ENCODE data around the gene PIGC.

PIGC gene

DNA sequence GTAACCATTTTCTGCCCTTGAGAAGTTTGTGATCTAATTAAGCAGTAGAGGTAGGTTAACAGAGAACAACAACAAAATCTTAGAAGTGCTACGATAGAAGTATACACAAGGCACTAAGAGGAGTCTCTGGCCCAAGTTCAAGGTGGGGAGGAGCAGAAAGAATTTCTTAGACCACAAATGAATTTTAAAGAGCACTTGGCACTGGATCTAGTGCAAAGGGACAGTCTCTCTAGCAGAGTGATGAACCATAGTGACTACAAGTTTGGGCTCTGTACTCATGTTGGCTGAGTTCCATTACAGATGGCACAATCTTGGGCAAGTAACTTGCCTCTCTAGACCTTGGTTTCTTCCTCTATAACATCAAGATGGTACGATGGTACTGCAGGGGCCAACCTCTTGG, 33.3 kb upstream of the PIGC start:
- TF ChIP-seq, protein P1, sequence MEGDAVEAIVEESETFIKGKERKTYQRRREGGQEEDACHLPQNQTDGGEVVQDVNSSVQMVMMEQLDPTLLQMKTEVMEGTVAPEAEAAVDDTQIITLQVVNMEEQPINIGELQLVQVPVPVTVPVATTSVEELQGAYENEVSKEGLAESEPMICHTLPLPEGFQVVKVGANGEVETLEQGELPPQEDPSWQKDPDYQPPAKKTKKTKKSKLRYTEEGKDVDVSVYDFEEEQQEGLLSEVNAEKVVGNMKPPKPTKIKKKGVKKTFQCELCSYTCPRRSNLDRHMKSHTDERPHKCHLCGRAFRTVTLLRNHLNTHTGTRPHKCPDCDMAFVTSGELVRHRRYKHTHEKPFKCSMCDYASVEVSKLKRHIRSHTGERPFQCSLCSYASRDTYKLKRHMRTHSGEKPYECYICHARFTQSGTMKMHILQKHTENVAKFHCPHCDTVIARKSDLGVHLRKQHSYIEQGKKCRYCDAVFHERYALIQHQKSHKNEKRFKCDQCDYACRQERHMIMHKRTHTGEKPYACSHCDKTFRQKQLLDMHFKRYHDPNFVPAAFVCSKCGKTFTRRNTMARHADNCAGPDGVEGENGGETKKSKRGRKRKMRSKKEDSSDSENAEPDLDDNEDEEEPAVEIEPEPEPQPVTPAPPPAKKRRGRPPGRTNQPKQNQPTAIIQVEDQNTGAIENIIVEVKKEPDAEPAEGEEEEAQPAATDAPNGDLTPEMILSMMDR (IDR thresholded peaks at IDR 0.05; ENCODE audit: extremely low read depth, insufficient read depth, missing control alignments) = no peak
- in situ Hi-C loops (cut with MboI; ENCODE audit: low pct_unique_long_range_greater_than_20kb, low sequenced_read_pairs, unreplicated experiment) = no loop called here
- DNase-seq (ENCODE audit: low spot score) = no peak

DNA sequence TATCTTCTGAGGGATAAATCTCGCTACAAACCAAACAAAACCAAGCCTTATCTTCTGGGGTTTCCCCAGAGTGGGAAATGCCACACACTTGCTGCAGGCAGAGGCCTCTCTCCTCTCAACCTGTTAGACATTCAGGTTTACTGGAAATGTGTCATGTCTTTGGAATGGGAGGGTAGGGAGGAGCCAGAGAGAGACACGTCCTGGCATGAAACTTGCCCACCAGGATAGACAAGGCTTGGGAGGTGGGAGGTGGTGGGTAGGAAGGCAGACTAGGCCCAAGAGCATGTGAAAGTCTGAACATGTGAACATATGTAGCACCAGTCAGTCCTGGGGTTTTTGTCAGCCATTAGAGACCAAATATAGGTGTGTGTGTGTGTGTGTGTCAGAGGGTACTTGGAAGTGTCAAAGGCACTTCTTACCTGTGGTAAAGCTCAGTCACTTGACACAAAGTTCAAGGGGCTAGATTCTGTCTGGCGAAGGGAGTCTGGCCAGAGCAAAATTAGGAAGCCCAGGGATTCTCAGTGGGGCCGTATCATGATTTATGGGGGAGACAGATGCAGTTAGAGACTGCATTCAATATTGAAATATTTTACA, 32.4 kb upstream of the PIGC start:
- TF ChIP-seq, protein P1 (IDR thresholded peaks at IDR 0.05; ENCODE audit: extremely low read depth, insufficient read depth, missing control alignments) = no peak
- in situ Hi-C loops (cut with MboI; ENCODE audit: low pct_unique_long_range_greater_than_20kb, low sequenced_read_pairs, unreplicated experiment) = no loop called here
- DNase-seq (ENCODE audit: low spot score) = no peak

DNA sequence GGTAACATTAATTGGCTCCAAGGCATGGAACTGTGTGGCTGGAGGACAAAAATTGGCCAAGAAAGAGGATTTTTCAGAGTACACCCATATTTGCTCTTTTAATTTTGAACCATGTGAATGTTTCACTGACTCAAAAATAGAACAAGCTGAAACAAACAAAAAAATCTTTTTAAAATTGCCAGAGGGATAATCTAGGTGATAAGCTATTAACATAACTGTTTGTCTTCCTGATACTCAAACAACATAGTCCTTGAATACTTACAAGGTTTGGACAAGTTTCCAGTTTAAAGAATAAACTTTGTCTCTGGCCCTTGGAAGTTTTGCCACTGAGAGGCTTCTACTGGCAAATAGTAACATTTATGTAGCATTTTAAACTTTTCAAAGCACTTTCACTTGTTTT, 30.0 kb upstream of the PIGC start:
- TF ChIP-seq, protein P1 (IDR thresholded peaks at IDR 0.05; ENCODE audit: extremely low read depth, insufficient read depth, missing control alignments) = no peak
- DNase-seq (ENCODE audit: low spot score) = no peak
- in situ Hi-C loops (cut with MboI; ENCODE audit: low pct_unique_long_range_greater_than_20kb, low sequenced_read_pairs, unreplicated experiment) = loop anchor here (25.0 kb wide), 1 partner anchor 238 kb away; no protein-coding TSS in a partner anchor

DNA sequence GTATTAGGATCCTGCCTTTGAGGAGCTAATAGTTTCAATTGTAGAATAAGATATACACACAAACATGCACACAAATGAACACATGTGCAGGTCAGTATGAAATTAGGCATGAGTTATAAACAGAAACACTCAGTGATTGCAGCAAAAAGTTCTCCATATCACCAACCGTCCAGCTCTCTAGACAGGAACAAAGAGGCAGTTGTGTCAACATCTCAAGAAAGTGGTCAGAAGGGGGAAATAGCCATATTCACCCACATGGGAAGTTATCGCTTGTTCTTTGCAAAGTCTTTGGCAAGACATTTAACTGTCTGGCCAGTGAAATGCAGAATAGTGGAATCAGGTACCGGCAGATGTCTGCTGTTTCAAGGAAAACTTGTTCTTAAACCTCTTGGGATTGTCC, 29.4 kb upstream of the PIGC start:
- DNase-seq (ENCODE audit: low spot score) = no peak
- in situ Hi-C loops (cut with MboI; ENCODE audit: low pct_unique_long_range_greater_than_20kb, low sequenced_read_pairs, unreplicated experiment) = loop anchor here (25.0 kb wide), 1 partner anchor 239 kb away; no protein-coding TSS in a partner anchor
- TF ChIP-seq, protein P1 (IDR thresholded peaks at IDR 0.05; ENCODE audit: extremely low read depth, insufficient read depth, missing control alignments) = no peak

DNA sequence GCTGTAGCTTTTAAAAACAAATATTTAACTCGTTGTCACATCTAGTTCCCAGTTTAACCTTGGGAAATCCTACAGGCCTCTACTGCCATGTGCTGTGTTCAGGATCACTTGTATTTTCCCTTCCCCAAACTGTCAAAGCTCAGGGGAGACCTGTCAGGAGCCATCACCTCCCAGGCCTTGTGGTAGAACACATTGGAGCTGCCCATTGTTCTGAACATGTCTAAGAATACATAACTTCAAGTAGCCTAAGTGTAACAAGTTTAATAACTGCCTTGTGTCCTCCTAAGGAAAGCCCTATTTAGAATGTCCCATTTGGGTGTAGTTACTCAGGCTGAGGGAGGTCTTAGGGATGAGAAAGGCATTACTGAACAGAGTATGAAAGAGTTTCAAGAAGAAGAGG, 28.6 kb upstream of the PIGC start:
- in situ Hi-C loops (cut with MboI; ENCODE audit: low pct_unique_long_range_greater_than_20kb, low sequenced_read_pairs, unreplicated experiment) = loop anchor here (25.0 kb wide), 1 partner anchor 240 kb away; no protein-coding TSS in a partner anchor
- DNase-seq (ENCODE audit: low spot score) = no peak
- TF ChIP-seq, protein P1 (IDR thresholded peaks at IDR 0.05; ENCODE audit: extremely low read depth, insufficient read depth, missing control alignments) = no peak

DNA sequence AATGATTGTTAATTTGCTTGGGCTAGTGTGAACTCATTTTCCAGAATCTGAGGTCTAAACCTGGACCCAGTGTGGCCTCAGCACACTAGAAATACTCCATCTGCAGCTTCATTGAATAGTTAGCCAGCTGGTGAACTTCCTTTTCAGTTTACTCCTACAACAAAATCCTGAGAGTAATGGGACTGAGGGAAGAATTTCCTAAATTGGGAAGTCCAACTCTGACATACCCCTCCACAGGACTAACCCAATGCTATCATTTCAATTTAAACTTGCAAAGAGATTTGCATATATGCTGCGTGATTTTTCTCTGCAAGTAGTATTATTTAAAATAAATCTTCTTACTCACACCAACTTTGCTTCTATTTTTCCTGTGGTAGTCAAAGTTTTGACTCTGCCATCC, 27.8 kb upstream of the PIGC start:
- DNase-seq (ENCODE audit: low spot score) = no peak
- TF ChIP-seq, protein P1 (IDR thresholded peaks at IDR 0.05; ENCODE audit: extremely low read depth, insufficient read depth, missing control alignments) = no peak
- in situ Hi-C loops (cut with MboI; ENCODE audit: low pct_unique_long_range_greater_than_20kb, low sequenced_read_pairs, unreplicated experiment) = loop anchor here (25.0 kb wide), 1 partner anchor 241 kb away; no protein-coding TSS in a partner anchor
